Ramos (cell line): Measurements from ENCODE around the gene NUAK1.

ENCODE experiments used
- in situ Hi-C: fragments of 300-500 bp; cut with MboI; formaldehyde crosslinking; loops from one replicate; pipeline ENCODE4 v1.14.3; 2022; ENCODE audit warnings: low sequenced_read_pairs; ENCODE audit not compliant: unreplicated experiment

The NUAK1 gene

DNA sequence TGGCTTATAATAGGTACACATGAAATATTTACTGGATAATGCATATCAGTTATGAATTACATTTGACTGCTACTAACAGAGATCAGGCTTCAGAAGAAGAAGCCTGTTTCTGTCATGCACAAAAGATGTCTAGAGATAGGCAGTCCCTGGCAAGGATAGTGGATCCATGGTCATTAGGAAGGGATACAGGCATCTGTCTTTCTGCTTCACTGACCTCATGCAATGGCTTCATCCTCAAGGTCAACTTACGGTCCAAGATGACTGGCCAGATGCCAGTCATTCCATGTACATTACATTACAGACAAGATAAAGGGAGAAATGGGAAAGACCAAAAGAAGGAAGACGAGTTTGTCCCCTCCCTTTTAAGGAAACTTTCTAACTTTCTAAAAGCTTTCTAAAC, 94.0 kb downstream of the NUAK1 start:
- in situ Hi-C loops = no loop called here

DNA sequence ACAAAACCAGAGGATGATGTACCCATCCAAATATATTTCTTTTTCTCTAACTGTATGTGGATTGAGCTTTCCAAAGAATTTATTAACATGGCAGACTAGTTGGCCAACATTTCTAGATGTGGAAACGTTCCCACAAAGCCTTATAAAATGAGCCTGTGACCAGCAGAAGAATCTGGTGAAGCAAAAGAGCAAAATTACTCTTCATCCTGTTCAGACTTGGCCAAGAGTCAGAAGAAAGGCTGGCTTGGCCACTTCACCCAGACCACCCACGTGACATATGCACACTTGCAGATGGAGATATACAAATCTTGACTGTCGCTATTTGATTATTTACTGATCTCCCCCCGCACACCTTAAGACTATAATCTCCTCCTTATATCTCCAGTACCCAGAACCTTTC, 96.7 kb downstream of the NUAK1 start:
- in situ Hi-C loops = no loop called here

DNA sequence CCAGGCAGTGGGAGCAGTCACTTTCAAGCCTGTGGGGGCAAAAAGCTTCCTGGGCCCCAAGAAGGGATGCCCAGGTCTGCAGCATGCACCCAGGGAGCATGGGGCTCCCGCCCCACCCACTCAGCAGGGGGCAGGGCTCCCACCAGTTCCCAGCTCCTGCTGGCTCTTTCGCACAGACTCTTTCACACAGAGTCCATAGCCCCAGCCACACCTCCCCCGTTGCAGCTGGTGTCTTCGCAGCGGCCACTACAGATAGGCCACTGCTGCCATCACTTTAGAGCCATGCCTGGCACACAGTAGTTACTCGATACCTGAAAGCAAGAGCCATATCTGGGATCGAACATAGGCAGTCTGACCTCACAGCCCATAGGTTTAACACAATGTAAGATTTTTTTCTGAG, 98.2 kb downstream of the NUAK1 start:
- in situ Hi-C loops = no loop called here

DNA sequence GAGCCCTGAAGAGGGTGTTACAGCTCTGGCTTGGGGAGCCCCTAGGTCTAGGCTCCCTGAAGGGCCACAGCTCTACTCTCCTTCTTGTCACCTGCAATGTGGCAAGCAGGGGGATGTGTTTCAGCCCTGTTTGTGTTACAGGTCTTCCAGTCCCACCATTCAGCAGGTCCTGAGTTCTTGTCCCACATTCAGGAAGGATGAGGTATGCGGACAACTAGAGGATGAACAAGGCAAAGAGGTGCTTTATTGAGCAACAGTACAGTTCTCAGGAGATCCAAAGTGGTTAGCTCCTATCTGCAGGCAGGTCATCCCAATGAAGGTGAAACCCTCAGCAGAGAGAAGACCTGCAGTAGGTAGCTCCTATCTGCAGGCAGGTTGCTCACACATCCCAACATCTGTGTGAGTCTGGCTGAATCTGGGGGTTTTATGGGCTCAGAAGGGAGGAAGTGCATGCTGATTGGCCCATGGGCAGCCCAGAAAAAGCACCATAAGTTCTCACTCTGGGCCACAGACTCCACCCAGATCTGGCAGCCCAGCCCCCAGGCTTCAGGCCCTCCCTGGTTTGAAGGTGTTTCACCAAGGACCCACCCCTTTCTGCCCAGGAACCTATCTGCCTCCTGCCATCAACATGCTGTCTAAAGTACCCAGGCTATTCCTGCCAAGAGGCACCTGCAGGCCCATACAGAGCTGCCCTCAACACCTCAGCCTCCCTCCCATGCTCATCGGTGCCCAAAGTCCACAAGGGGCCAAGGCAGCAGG, 98.9 kb downstream of the NUAK1 start:
- in situ Hi-C loops = no loop called here

DNA sequence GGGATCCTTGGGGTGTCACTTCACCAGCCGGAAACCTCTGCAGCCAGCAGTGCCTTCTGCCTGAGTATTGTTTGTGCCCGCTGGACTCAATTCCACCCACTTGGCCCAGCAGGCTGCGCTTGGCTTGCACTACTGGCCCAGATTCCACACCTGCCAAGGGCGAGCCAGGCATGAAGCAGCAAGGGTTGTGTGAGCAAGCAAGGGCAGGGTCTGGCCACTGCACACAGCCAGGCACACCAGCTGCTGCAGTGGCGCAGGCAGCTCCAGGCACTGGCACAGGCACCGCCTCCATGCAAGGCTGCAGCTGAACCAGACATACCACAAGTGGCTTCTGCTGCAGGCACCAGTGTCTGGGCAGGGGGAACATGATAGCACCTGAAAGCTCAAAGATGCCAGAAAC, 99.5 kb downstream of the NUAK1 start:
- in situ Hi-C loops = no loop called here

DNA sequence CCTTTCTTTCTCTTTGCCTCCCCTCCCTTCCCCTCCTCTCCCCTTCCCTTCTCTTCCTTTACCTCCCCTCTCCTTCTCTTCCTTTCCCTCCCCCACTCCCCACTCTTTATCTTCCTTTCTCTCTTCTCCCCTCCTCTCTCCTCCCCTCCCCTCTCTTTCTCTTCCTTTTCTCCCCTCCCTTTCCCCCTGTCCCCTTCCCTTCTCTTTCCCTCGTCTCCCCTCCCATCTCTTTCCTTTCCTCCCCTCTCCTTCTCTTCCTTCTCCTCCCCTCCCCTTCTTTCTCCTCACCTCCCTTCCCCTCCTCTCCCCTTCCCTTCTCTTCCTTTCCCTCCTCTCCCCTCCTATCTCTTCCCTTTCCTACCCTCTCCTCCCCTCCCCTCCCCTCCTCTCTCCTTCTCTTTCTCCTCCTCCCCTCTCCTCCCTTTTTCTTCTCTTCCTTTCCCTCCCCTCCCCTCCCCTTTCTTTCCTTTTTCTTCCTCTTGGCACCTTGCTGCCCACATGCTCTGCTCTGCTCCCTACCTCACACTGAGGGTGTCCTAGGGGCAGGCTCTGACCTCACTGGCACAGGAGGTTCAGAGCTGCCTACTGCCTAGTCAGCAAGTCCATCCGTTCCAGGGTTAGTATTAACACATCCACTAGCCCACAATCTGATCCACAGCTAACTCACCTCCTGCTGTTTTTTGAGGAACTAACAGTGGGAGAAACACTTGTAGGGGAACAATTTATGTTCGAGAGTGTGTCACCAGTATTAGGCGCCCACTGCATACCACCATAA, 101.0 kb downstream of the NUAK1 start:
- in situ Hi-C loops = no loop called here

DNA sequence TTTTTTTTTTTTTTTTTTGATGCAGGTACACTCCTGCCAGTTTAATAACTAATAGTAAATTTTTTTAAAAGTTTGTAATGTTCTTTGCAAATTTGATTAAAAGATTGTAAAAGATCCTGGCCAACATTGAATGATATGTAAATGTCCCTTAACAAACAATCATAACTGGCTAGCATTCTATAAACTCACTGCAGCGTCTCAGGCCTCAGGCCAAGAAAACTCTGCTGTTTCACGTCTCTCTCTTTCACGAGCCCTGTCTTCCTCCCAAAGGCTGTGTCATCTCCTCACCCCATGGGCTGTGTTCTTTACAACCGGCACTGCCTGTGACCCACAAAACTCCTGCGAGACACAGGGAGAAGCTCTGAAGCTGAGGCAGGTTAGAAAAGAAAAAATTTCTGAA, 103.3 kb downstream of the NUAK1 start:
- in situ Hi-C loops = no loop called here

DNA sequence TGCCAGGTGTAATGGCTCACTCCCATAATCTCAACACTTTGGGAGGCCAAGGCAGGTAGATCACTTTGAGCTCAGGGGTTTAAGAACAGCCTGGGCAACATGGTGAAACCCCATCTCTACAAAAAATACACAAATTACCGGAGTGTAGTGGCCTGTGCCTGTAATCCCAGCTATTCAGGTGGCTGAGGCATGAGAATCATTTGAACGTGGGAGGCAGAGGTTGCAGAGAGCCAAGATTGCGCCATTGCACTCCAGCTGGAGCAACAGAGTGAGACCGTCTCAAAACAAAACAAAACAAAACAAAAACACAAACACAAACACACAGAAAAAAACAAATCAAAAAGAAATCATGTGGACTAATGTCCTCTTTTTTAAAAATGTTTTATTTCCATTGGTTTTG, 104.4 kb downstream of the NUAK1 start:
- in situ Hi-C loops = no loop called here

DNA sequence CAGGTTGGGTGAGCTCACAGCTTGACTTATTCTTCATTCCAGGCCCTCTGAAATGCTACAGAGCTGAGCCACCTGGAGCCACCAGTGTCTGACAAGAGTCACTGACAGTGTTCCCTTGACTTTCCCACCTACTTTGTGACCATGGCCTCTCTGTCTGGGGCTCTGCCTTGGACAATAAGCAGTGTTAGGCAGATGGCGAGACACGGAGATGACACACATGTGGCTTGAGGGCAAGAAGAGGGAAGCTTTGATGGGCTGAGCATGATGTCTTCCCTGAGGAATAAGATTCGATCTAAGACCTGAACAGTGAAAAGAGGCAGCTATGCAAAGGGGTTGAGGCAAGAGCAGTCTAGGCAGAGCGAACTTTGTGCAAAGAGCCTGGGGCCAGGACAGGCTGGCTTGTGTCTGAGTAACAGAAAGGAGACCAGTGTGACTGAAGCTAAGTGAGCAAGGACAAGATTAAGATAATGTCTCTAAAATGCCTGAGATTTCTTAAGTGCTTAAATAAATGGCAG, 105.5 kb downstream of the NUAK1 start:
- in situ Hi-C loops = no loop called here

DNA sequence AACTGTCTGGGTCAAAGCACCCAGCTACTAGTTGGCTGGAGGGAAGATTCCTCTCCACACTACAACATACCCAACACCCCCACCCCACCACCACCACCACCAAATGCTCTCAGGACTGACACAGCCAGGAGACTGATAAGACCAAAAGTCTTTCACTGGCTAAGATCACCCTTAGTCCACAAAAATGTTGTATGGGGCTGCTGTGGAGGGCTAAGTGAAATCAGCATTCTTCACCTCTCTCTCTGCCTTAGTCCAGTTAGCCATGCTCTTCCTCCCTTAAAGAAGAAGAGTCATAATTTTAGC, 106.2 kb downstream of the NUAK1 start:
- in situ Hi-C loops = no loop called here

DNA sequence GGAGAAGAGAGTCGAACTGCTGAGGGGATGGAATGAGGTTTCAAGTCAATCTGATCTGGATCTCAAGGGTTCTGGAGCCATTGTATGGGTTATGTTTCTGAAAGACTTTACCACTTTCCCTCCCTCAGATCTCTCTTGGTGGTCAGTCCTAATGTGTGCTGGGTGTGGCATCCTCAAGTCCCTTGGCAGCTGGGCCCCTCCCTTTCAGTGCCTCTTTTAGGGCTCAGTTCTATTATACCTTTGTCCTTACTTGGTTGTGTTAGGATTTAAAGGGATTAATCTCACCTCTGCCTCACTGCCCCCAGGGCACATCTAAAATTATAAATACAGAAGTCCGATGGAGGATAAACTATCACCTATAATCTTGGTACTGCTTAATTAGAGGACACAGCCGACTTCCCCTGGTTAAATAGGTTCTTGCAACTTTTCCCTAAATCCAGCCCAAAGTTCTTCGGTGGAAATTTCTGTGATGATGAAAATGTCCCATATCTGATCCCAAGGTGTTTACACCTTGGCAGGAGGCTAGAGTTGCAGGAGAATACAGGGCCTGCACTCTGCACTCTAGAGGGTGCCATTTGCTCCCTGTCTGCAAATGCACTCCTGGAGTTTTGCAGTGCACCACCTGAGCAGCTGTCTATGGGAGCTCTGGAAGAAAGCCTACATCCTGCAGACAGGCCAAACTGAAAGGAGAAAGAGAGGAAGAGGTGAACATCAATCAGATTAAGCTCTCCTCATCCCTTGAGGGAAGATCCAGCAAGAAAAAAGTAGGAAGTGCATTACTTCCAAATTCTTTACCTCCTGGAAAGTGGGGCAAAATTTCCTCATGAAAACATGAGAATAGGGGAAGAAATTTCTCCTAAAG, 106.8 kb downstream of the NUAK1 start:
- in situ Hi-C loops = no loop called here

DNA sequence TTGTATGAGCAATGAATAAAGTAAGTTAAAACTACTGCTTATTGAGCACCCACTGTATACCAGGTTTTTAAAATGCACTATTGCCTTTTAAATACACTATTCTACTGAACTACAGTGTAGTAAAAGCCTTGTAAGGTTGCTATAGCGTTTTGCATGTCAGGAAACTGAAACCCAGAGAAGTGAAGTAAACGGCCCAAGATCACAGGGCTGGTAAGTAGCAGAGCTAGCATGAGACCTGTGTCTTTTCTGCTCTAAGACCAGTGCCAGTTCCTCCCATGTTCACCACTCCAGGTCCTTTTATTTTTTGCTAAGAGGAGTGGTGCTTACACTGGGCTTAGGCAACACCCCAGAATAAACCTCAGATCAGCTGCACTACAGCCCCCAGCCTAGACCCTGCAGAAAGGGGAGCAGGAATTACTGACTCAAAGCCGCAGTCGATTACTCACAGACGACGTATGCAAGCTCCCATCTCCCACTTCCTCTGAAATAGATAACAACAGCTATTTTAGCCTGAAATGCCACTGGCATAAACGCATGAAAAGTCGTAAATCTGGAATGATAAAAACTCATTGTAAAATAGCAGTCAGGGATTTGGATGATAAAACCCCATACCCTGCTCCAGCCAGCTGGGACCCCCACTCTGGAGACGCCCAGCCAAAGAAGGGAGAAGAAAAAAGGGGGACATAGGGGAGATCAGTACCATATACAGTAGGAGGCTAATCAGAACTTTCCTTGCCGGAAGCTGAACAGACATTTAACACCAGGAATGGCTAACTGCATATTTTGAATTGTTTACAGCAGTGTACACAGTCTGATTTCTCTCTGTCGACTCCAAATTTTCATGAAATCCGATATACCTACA, 108.3 kb downstream of the NUAK1 start:
- in situ Hi-C loops = no loop called here

DNA sequence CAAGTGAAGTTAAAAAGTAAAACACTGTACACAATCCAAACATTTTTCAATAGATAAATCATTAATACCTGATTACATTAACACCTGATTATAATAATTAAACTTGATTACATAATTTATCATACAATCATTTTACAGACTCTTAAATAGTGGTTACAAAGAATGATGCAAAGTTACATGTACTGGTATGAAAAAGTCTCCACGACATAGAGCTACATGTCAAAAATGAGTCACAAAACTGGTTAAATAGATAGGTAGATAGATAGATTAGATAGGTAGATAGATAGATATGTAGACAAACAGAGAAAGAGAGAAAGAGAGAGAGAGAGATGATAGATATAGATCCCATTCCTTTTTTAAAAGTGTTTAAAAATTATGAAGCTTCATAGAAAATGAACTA, 109.2 kb downstream of the NUAK1 start:
- in situ Hi-C loops = no loop called here

DNA sequence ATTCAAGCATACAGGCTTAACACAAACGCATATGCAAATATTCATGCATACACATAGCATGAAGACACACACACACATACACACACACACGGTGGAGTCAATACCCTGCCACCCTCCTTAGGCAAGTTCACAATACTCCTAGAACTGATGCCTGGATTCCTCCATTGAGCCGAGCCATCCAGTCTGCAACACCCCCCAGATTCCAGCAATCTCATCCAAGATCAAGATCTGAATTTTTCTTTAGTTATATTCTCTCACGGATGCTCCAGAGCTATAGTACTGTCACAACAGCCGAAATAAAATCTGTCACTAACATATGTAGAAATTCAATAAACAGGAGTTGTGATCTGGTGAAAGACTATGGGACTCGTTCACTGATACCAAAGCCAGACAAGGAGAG, 110.8 kb downstream of the NUAK1 start:
- in situ Hi-C loops = no loop called here

DNA sequence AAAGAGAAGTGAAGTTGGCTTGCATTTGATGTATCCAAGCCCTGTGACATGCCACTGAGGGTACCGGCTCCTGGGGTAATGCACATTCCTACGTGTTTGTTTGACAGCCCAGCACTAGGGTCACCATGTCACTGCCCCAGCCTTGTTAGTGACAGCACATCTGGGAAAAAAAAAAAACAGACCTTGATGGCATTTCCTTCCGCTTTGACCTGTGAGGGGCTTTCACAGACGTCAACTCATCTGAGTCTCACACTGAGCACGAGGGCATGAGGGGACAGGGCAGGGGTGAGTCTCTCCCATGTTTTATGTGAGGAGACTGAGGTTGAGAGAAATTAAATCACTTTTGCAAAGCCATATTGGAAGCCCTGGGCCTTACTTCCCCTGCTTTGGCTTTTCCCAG, 111.5 kb downstream of the NUAK1 start:
- in situ Hi-C loops = no loop called here

DNA sequence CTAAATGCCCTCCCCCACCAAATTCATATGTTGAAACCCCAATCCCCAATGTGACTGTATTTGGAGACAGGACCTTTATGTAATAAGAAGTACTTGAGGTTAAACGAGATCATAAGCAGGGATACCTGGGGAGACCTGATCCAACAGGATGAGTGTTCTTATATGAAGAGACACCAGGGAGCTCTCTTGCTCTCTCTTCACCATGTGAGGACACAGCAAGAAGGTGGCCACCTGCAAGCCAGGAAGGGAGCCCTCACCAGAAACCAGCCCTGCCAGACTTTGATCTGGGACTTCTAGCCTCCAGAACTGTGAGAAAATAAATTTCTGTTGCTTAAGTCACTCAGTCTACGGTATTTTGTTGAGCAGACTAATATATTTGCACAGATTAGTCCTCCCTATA, 113.6 kb downstream of the NUAK1 start:
- in situ Hi-C loops = no loop called here

DNA sequence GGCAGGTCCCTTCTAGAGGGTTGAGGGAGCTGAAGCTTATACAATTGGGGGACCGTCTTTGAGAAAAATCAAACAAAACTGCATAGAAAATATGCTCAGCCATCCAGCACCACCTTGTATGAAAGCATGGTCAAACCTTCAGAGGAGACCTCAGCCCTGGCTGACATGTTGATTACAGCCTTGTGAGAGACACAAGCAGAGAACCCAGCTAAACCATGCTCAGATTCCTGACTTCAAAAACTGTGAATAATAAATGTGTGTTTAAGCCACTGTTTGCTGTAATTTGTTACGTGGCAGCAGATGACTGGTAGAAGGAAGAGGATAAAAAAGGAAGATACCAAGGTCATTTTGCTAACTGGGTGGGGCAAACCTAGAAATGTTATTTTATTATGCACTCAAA, 115.7 kb downstream of the NUAK1 start:
- in situ Hi-C loops = no loop called here

DNA sequence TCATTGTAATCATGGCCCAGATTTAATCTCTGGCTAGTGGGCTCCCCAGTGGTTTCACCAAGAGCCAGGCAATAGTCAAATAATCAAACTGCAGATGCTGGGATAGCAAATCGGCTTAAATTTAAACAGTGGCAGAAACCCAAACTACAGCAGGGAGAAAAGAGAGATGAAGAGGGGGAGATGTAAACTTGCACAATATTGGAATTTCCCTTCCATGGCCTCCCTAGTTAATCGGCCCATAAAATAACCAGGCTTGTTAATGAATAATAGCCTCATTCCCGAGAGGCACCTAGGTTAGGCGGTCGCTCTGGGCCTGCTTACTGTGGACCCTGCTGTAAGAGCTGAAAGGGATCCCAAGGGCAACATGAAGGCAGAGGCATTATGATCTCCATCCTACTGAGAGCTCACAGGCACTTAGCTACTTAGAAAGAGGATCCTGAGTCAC, 116.2 kb downstream of the NUAK1 start:
- in situ Hi-C loops = no loop called here

DNA sequence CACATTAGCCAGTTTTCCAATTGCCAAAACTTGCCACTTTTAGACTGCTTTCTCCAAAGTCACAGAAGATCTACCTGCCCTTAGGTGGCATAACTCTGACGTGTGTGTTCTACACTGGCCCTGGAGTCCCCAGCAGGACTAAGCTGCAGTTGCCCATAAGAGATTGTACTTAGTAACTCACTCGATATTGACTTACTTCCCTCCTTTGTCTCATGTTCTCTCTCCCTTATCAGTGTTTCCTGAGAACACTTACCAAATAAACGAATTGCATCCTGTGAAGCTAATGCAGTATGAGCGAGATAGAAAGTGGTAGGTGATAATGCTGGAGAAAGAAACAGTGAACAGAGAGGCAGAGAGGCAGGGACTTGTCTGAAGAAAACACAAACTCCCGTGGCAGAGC, 117.2 kb downstream of the NUAK1 start:
- in situ Hi-C loops = no loop called here

DNA sequence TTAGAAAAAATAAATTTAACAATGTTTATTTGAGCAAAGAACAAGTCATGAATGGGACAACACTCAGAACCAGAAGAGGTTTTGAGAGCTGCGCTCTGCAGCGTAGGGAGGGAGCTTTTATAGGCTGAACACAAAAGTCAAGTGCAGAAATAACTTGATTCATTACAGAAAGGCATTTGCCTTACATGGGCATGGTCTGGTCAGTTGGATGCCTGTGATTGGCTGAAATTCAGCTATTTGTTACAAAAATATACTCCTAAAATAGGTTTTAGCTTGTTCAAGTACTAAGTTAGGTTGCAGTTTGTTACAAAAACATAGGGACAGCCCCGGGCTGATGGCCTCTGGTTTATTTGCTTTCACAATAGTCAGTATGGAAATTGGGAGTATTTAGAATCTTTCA, 118.0 kb downstream of the NUAK1 start:
- in situ Hi-C loops = no loop called here
